ENCODE results near the gene CFAP46. TPM values are rescaled to one million over a fixed set of nuclear protein-coding genes. Genes with fewer than 3 reads are reported as not detected.

CFAP46 gene
- total and polyA plus RNA-seq, 10 of the 15 experiments (the other 5 are each of a cell fraction or from before 2014, with no cell fraction given) = 0.01 to 0.18 (median 0.03) TPM; not detected in 7

DNA sequence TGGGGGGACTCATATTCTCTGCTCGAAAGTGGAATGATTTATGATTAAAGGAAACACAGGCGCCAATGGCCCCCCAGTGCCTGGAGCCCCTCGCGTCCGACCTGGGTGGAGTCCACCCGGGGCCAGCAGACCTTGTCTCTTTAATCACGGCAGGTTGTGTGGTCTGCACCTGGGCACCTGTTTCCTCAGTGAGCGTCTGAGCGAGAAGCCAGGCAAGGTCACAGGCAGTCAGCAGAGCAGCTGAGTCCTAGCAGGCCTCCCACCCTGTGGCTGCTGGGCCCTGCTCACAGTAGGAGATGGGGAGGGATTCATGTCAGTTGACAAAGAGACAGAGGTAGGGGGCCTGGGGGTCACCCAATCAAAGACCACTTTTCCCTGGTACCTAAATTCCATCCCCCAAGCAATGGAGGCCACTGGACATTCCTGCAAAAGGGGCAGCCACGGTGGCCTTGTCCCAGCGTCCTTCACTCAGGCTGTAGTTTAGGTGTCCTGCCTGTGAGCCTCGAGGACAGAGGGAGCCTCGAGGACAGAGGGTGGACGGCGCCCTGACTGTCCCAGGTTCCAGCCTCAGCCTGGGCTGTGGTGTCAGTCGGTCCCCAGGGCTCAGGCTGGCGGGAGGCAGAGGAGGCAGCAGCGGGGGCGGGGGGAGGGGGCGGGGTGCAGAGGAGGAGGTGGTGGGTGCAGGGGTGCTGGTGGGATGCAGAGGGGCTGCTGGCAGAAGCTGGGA is 49.5 kb upstream of the CFAP46 start (continued):
- TF ChIP-seq RB1 (IDR thresholded peaks at IDR 0.05; ENCODE audit: borderline replicate concordance) = no peak

DNA sequence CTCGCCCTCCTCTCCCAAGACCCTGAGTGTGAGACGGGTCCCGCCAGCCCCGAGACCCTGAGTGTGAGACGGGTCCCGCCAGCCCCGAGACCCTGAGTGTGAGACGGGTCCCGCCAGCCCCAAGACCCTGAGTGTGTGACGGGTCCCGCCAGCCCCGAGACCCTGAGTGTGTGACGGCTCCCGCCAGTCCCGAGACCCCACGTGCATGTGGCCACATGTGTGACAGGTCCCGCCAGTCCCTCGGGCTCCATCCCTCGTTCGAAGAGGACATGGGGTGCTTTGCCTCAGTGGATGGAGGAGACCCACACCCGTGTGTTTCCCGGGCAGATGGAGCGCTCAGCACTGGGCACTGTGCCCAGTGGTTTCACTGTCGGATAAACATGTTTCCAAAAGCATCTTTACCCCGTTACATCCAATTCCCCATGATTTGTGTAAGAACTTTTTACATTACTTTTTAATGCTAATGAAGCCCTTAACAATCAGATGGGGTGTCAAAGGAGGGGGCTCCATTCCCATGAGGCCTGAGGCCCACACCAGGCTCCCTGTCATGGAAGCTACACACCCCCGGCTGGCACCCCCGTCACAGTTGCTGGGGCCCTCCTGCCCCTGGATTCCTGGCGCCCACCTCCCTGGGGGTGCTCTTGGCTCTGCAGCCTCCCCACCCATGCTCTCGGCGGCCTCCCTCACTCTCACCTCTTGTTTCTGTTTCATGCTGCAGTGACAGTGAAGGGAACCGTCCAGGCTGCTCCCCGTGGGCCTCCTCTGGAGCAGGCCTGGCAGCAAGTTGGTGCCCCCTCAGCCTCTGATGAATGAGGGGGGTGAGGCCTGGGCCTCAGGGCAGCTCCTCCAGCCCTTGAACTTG is 48.5 kb upstream of the CFAP46 start:
- POLR2A ChIA-PET = no interaction called here
- SMC1A ChIA-PET (ENCODE audit: uncharacterized antibody, unreplicated experiment) = no interaction called here
- no peak for DNase-seq (ENCODE audit: low read depth, low spot score)
- WGBS (ENCODE audit: insufficient coverage, insufficient replicate concordance, low lambda C conversion rate, missing lambda C conversion rate) = 49% methylated on average over 32 of the region's 32 CpGs
- H4K20me1 ChIP-seq (ENCODE audit: control insufficient read depth, insufficient read depth) = no peaks in the 10 kb centered on the region
- RAD21 ChIA-PET (ENCODE audit: unreplicated experiment) = no interaction called here
- in situ Hi-C loops (cut with MboI) (no loop called here), intact Hi-C loops (cut with micrococcal nuclease; ENCODE audit: unreplicated experiment) (no loop called here)
- H3K27me3 ChIP-seq (replicated peaks in 1 of 2; ENCODE audit: control insufficient read depth in 2 of 2, insufficient read depth in 2 of 2, low read length in 1 of 2) = no peaks in the 10 kb centered on the region
- no peak overlapping the region for H3K4me2 ChIP-seq (ENCODE audit: control insufficient read depth, insufficient read depth)
- no peaks in the 10 kb centered on the region for H3K9me3 ChIP-seq (replicated peaks; ENCODE audit: control insufficient read depth, insufficient read depth, low read length)
- H3K36me3 ChIP-seq (ENCODE audit: control insufficient read depth in 2 of 2, insufficient read depth in 2 of 2, low read length in 1 of 2) = no peaks in the 10 kb centered on the region
- ATAC-seq = no peak
- no peaks in the 10 kb centered on the region for H3K79me2 ChIP-seq (ENCODE audit: control insufficient read depth, insufficient read depth, low read length)
- CTCF ChIA-PET = no interaction called here
- no peak overlapping the region for H2AFZ ChIP-seq (ENCODE audit: control insufficient read depth, low read depth, low read length)
- no peak for FAIRE-seq
- no peaks in the 10 kb centered on the region for H3K4me1 ChIP-seq (ENCODE audit: control insufficient read depth, insufficient read depth, low read length)
- no peak overlapping the region for H3K27ac ChIP-seq (ENCODE audit: control insufficient read depth, insufficient read depth)
- no peak overlapping the region for H3K4me3 ChIP-seq
- BruUV-seq (replicated peaks) = no TSS peak
- H3K9ac ChIP-seq (ENCODE audit: control insufficient read depth, insufficient read depth, low read length) = no peak overlapping the region
- TF ChIP-seq SMAD5 (IDR thresholded peaks at IDR 0.05; ENCODE audit: low read depth) = no peak
- no peak for TF ChIP-seq STAT1 (conservative IDR thresholded peaks at IDR 0.05)
- TF ChIP-seq STAT3 (IDR thresholded peaks at IDR 0.05; ENCODE audit: low read depth, low read length) = no peak
- TF ChIP-seq NFYB (IDR thresholded peaks at IDR 0.05; ENCODE audit: insufficient read depth, low read depth, low read length) = no peak
- no peak for TF ChIP-seq POLR2AphosphoS5 (IDR thresholded peaks at IDR 0.05; ENCODE audit: low read length)
- TF ChIP-seq CBFB (IDR thresholded peaks at IDR 0.05; ENCODE audit: low read depth) = no peak
- TF ChIP-seq, protein P1, sequence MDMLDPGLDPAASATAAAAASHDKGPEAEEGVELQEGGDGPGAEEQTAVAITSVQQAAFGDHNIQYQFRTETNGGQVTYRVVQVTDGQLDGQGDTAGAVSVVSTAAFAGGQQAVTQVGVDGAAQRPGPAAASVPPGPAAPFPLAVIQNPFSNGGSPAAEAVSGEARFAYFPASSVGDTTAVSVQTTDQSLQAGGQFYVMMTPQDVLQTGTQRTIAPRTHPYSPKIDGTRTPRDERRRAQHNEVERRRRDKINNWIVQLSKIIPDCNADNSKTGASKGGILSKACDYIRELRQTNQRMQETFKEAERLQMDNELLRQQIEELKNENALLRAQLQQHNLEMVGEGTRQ (IDR thresholded peaks at IDR 0.05; ENCODE audit: borderline replicate concordance, low read depth, low read length) = no peak
- TF ChIP-seq ZNF24 (IDR thresholded peaks at IDR 0.05) = no peak
- TF ChIP-seq ATF7 (IDR thresholded peaks at IDR 0.05; ENCODE audit: low read depth) = no peak
- TF ChIP-seq EGR1 (IDR thresholded peaks at IDR 0.05; ENCODE audit: borderline replicate concordance in 1 of 2, low read depth in 2 of 2, low read length in 2 of 2) = no peak
- TF ChIP-seq DPF2 (IDR thresholded peaks at IDR 0.05) = no peak
- TF ChIP-seq, protein P2, sequence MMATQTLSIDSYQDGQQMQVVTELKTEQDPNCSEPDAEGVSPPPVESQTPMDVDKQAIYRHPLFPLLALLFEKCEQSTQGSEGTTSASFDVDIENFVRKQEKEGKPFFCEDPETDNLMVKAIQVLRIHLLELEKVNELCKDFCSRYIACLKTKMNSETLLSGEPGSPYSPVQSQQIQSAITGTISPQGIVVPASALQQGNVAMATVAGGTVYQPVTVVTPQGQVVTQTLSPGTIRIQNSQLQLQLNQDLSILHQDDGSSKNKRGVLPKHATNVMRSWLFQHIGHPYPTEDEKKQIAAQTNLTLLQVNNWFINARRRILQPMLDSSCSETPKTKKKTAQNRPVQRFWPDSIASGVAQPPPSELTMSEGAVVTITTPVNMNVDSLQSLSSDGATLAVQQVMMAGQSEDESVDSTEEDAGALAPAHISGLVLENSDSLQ (IDR thresholded peaks at IDR 0.05) = no peak
- TF ChIP-seq, protein P3, sequence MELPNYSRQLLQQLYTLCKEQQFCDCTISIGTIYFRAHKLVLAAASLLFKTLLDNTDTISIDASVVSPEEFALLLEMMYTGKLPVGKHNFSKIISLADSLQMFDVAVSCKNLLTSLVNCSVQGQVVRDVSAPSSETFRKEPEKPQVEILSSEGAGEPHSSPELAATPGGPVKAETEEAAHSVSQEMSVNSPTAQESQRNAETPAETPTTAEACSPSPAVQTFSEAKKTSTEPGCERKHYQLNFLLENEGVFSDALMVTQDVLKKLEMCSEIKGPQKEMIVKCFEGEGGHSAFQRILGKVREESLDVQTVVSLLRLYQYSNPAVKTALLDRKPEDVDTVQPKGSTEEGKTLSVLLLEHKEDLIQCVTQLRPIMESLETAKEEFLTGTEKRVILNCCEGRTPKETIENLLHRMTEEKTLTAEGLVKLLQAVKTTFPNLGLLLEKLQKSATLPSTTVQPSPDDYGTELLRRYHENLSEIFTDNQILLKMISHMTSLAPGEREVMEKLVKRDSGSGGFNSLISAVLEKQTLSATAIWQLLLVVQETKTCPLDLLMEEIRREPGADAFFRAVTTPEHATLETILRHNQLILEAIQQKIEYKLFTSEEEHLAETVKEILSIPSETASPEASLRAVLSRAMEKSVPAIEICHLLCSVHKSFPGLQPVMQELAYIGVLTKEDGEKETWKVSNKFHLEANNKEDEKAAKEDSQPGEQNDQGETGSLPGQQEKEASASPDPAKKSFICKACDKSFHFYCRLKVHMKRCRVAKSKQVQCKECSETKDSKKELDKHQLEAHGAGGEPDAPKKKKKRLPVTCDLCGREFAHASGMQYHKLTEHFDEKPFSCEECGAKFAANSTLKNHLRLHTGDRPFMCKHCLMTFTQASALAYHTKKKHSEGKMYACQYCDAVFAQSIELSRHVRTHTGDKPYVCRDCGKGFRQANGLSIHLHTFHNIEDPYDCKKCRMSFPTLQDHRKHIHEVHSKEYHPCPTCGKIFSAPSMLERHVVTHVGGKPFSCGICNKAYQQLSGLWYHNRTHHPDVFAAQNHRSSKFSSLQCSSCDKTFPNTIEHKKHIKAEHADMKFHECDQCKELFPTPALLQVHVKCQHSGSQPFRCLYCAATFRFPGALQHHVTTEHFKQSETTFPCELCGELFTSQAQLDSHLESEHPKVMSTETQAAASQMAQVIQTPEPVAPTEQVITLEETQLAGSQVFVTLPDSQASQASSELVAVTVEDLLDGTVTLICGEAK (IDR thresholded peaks at IDR 0.05; ENCODE audit: borderline replicate concordance) = no peak
- no peak for TF ChIP-seq PML (IDR thresholded peaks at IDR 0.05; ENCODE audit: low read length)
- TF ChIP-seq RELA (IDR thresholded peaks at IDR 0.05; ENCODE audit: borderline replicate concordance, partially characterized antibody) = no peak
- no peak for TF ChIP-seq SMARCA5 (IDR thresholded peaks at IDR 0.05)
